NT2/D1 (cell line): ENCODE results near the gene TOM1L2.

ENCODE experiments used
- DNase-seq: peaks from one replicate; pipeline ENCODE4 v3.0.0-alpha.2; 2011; ENCODE audit warnings: low read depth, low spot score
- H3K27me3 ChIP-seq: 2 replicates; pipeline ENCODE4 v1.6.0; 2011; ENCODE audit warnings: mild to moderate bottlenecking; ENCODE audit not compliant: insufficient read length, insufficient read depth
- H3K36me3 ChIP-seq: 2 replicates; pipeline ENCODE4 v1.6.1; 2011; ENCODE audit warnings: mild to moderate bottlenecking, low read length, mixed read lengths; ENCODE audit not compliant: insufficient read depth, insufficient read length
- H3K4me1 ChIP-seq: 2 replicates; pipeline ENCODE4 v1.5.1; 2011; ENCODE audit not compliant: insufficient read depth, insufficient read length
- H3K4me3 ChIP-seq: 2 replicates; pipeline ENCODE4 v1.5.1; 2011; ENCODE audit warnings: low read depth; ENCODE audit not compliant: insufficient read length
- H3K9ac ChIP-seq: 2 replicates; pipeline ENCODE4 v1.6.0; 2011; ENCODE audit warnings: low read depth; ENCODE audit not compliant: insufficient read length
- H3K9me3 ChIP-seq: 2 replicates; pipeline ENCODE4 v1.5.1; 2011; ENCODE audit warnings: mild to moderate bottlenecking, low read length; ENCODE audit not compliant: insufficient read depth
- SUZ12 ChIP-seq: IDR thresholded peaks from 2 replicates; pipeline ENCODE4 v1.6.1; 2011; ENCODE audit not compliant: insufficient read length, insufficient read depth; ENCODE audit errors: extremely low read depth
- YY1 ChIP-seq: IDR thresholded peaks from 2 replicates; pipeline ENCODE4 v1.6.1; 2011; ENCODE audit not compliant: insufficient read length, insufficient read depth
- ZNF274 ChIP-seq: IDR thresholded peaks from 2 replicates; pipeline ENCODE4 v1.6.1; 2011; ENCODE audit warnings: mild to moderate bottlenecking, low read depth, low read length

The TOM1L2 gene

DNA sequence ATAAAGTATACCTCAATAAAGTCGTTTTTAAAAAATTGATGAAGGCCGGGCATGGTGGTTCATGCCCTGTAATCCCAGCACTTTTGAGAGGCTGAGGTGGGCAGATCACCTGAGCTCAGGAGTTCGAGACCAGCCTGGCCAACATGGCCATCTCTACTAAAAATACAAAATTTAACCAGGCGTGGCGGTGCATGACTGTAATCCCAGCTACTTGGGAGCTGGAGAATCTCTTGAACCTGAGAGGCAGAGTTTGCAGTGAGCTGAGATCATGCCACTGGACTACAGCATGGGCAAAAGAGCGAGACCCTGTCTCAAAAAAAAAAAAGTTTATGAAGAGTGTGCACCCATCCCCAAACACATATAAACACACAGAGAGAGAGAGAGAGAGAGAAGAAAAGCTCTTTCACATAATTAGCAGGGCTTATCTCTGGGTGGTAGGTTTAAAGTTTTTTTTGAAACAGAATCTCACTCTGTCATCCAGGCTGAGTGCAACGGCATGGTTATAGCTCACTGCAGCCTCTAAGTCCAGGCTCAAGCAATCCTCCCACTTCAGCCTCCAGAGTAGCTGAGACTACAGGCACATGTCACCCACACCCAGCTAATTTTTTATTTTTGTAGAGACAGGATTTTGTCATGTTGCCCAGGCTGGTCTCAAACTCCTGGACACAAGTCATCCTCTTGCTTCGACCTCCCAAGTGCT lies 138.4 kb downstream of the TOM1L2 start:
- Histone ChIP-seq H3K4me1 (peaks cover 7% of the 10 kb centered on the region), H3K9ac (no peak overlapping the region)
- TF ChIP-seq ZNF274 (no peak), YY1 (no peak), SUZ12 (no peak)

DNA sequence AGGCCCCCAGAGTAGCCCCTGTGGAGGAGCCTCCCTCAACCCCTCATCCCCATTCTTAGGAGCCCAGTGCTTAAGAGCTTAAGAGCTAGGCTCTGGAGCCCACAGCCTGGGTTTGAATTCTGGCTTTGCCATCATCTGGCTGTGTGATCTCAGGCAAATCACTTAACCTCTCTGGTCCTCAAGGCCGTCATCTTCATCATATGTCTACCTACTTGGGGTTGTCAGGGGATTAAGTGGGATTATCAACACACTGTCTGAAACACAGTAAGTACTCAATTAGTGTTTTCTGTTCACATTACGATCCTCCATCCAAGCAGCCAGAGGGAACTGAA lies 140.2 kb downstream of the TOM1L2 start:
- Histone ChIP-seq H3K4me3 (no peak overlapping the region), H3K36me3 (peaks cover 28% of the 10 kb centered on the region), H3K9me3 (no peaks in the 10 kb centered on the region), H3K4me1 (peaks cover 8% of the 10 kb centered on the region), H3K9ac (no peak overlapping the region), H3K27me3 (no peaks in the 10 kb centered on the region)
- TF ChIP-seq YY1 (no peak), SUZ12 (no peak)
- DNase-seq = no peak

More for the DNA sequence above, 138.4 kb downstream of the TOM1L2 start:
- DNase-seq = no peak
- Histone ChIP-seq H3K9me3 (no peaks in the 10 kb centered on the region), H3K27me3 (no peaks in the 10 kb centered on the region), H3K36me3 (peaks cover 23% of the 10 kb centered on the region), H3K4me3 (no peak overlapping the region)

GRCh38 chr17:17831208-17832031 lies 140.8 kb downstream of the TOM1L2 start:
- Histone ChIP-seq H3K4me3 (no peak overlapping the region), H3K27me3 (no peaks in the 10 kb centered on the region), H3K4me1 (peaks cover 12% of the 10 kb centered on the region), H3K9me3 (no peaks in the 10 kb centered on the region), H3K9ac (no peak overlapping the region), H3K36me3 (peaks cover 28% of the 10 kb centered on the region)
- no peak for TF ChIP-seq ZNF274
- TF ChIP-seq SUZ12 = no peak
- TF ChIP-seq YY1 = no peak
- DNase-seq = no peak

GRCh38 chr17:17830740-17831207 lies 141.4 kb downstream of the TOM1L2 start:
- Histone ChIP-seq H3K27me3 (no peaks in the 10 kb centered on the region), H3K9ac (no peak overlapping the region), H3K36me3 (peaks cover 28% of the 10 kb centered on the region), H3K9me3 (no peaks in the 10 kb centered on the region), H3K4me3 (no peak overlapping the region), H3K4me1 (peaks cover 12% of the 10 kb centered on the region)
- no peak for DNase-seq
- TF ChIP-seq ZNF274 (no peak), SUZ12 (no peak), YY1 (no peak)

GRCh38 chr17:17830269-17830567 lies 142.0 kb downstream of the TOM1L2 start:
- no peak for DNase-seq
- no peak overlapping the region for H3K9ac ChIP-seq
- peaks cover 25% of the 10 kb centered on the region for H3K36me3 ChIP-seq
- H3K9me3 ChIP-seq = no peaks in the 10 kb centered on the region
- TF ChIP-seq YY1 = no peak
- no peak for TF ChIP-seq SUZ12
- no peak for TF ChIP-seq ZNF274
- H3K4me1 ChIP-seq = peaks cover 11% of the 10 kb centered on the region
- no peak overlapping the region for H3K4me3 ChIP-seq
- no peaks in the 10 kb centered on the region for H3K27me3 ChIP-seq

DNA sequence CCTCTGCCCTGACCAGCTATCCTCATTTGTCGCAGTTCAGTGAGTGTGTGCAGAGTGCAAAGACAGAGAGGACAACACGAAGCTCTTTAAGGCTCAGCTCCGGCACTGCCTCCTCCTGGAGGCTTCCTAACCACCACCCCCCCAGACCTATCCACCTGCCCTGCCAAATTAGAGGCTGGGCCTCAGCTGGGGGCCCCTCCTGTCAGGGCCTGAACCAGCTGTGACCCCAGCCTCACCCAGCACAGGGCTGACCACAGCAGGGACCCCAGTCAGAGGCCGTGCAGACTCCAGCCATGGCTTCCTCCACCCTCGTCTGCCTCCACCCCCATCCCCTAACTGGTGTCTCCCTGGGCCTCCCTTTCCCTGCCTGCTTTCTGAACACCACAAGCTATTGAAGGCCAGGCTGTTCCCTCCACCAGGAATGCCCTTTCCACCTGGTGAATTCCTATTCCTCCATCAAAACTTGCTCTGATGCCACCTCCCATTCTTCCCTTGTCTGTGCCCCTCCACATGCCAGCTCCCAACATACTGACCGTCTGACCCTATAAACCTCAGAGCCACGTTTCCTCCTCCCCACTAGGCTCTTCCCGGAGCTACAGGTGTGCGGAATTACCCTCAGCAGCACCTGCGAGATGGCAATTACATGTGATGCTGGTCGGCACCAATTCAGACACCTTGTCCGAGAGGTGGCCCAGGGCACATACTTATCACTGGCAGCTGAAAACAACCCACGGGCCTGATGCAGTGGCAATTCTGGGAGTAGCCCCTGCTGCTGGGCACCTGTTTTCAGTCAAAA lies 144.2 kb downstream of the TOM1L2 start:
- Histone ChIP-seq H3K9me3 (no peaks in the 10 kb centered on the region), H3K27me3 (no peaks in the 10 kb centered on the region), H3K4me1 (peaks cover 20% of the 10 kb centered on the region), H3K9ac (no peak overlapping the region), H3K4me3 (no peak overlapping the region), H3K36me3 (peaks cover 21% of the 10 kb centered on the region)
- TF ChIP-seq ZNF274 (no peak), SUZ12 (no peak), YY1 (no peak)
- no peak for DNase-seq
